RKO (cell line): ENCODE measurements around the gene GPC5.
"Not testable (repeated sequence)": the region's sequence is repeated elsewhere in the genome, so short reads cannot be mapped to it uniquely, and the experiment has no call there.

Experiments used
- DNase-seq: peaks from one replicate; pipeline ENCODE4 v3.0.0-alpha.2; 2016; ENCODE audit warnings: low spot score

Gene GPC5

GRCh38 chr13:92262100-92262788 lies 863.8 kb downstream of the GPC5 start:
- DNase-seq, result no peak

GRCh38 chr13:92265408-92265807 lies 867.0 kb downstream of the GPC5 start:
- DNase-seq, result no peak

- no peak for DNase-seq
Observed at GRCh38 chr13:92270990-92271389, 872.6 kb downstream of the GPC5 start.

GRCh38 chr13:92272177-92272576 lies 873.8 kb downstream of the GPC5 start:
- DNase-seq, result no peak

GRCh38 chr13:92280986-92281385 lies 882.6 kb downstream of the GPC5 start:
- not testable (repeated sequence) for DNase-seq

- DNase-seq, result not testable (repeated sequence)
Observed at GRCh38 chr13:92290718-92291307, 892.4 kb downstream of the GPC5 start.

GRCh38 chr13:92294533-92294932 lies 896.1 kb downstream of the GPC5 start:
- not testable (repeated sequence) for DNase-seq

- DNase-seq, result not testable (repeated sequence)
Observed at GRCh38 chr13:92296154-92296671, 897.8 kb downstream of the GPC5 start.

- no peak for DNase-seq
Observed at GRCh38 chr13:92297971-92298942, 899.8 kb downstream of the GPC5 start.

GRCh38 chr13:92300651-92301050 lies 902.2 kb downstream of the GPC5 start:
- no peak for DNase-seq

- DNase-seq, result no peak
Observed at GRCh38 chr13:92303428-92303827, 905.0 kb downstream of the GPC5 start.

GRCh38 chr13:92307752-92308151 lies 909.3 kb downstream of the GPC5 start:
- DNase-seq, result no peak

- no peak for DNase-seq
Observed at GRCh38 chr13:92312823-92313222, 914.4 kb downstream of the GPC5 start.

- DNase-seq, result no peak
Observed at GRCh38 chr13:92313382-92313781, 915.0 kb downstream of the GPC5 start.

GRCh38 chr13:92315265-92315664 lies 916.8 kb downstream of the GPC5 start:
- DNase-seq, result no peak

GRCh38 chr13:92316030-92316429 lies 917.6 kb downstream of the GPC5 start:
- no peak for DNase-seq

- DNase-seq, result no peak
Observed at GRCh38 chr13:92317066-92317465, 918.6 kb downstream of the GPC5 start.

GRCh38 chr13:92320323-92320722 lies 921.9 kb downstream of the GPC5 start:
- DNase-seq, result no peak

- no peak for DNase-seq
Observed at GRCh38 chr13:92321174-92321573, 922.8 kb downstream of the GPC5 start.

- no peak for DNase-seq
Observed at GRCh38 chr13:92345627-92346026, 947.2 kb downstream of the GPC5 start.

GRCh38 chr13:92346046-92346445 lies 947.6 kb downstream of the GPC5 start:
- no peak for DNase-seq

GRCh38 chr13:92354583-92354982 lies 956.2 kb downstream of the GPC5 start:
- no peak for DNase-seq
